Measurements from ENCODE around the gene FETUB.
"Not testable (repeated sequence)": the region's sequence is repeated elsewhere in the genome, so short reads cannot be mapped to it uniquely, and the experiment has no call there.

Gene FETUB

DNA sequence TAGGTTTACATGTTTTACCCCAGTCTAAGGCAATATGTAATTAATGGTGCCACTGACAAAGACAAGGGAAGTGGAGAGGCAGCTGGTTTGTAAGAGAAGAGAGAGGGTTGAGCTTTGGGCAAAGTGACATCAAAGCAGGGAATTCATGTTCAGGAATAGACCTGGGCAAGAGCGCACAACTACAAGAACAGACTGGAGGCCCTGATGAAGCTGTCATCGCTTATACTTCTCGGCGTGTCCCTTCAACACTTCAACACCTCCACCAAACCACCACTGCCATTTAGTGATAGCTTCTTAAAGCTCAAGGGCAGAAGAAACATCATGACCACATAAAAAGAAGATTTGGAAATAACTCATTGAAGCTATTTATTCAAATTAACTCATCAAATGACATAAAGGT is 57.3 kb downstream of the FETUB start:
- Mint-ChIP-seq H3K4me1 (no peaks in the 10 kb centered on the region), H3K4me3 (no peak overlapping the region), H3K27ac (ENCODE audit: low read depth) (no peak overlapping the region), H3K9me3 (no peaks in the 10 kb centered on the region), H3K27me3 (no peaks in the 10 kb centered on the region), H3K36me3 (ENCODE audit: insufficient read depth) (no peaks in the 10 kb centered on the region)
- ATAC-seq (replicated peaks; ENCODE audit: extremely low read depth, poor library complexity, severe bottlenecking) (no peak), DNase-seq (ENCODE audit: low spot score in 2 of 2) (no peak)

DNA sequence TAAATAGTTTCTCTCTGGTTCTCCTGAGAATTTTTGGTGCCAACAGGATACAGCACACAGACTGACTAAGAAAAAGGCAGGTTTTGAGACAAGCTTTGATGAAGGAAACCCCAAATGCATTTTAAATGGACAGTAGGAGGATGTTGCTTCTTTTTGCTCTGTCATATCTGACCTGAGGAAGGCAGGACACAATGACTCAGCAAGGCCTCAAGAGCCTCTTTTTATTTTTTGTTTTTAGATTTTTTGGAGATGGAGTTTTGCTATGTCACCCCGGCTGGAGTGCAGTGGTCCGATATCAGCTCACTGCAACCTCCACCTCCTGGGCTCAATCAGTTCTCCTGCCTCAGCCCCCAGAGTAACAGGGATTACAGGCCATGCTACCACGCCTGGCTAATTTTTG is 60.1 kb downstream of the FETUB start:
- Mint-ChIP-seq H3K36me3 (ENCODE audit: insufficient read depth) (no peaks in the 10 kb centered on the region), H3K4me1 (no peaks in the 10 kb centered on the region), H3K9me3 (no peaks in the 10 kb centered on the region), H3K4me3 (no peak overlapping the region), H3K27me3 (peaks cover 12% of the 10 kb centered on the region), H3K27ac (ENCODE audit: low read depth) (no peak overlapping the region)
- ATAC-seq (replicated peaks; ENCODE audit: extremely low read depth, poor library complexity, severe bottlenecking) = no peak
- no peak for DNase-seq (ENCODE audit: low spot score in 2 of 2)

DNA sequence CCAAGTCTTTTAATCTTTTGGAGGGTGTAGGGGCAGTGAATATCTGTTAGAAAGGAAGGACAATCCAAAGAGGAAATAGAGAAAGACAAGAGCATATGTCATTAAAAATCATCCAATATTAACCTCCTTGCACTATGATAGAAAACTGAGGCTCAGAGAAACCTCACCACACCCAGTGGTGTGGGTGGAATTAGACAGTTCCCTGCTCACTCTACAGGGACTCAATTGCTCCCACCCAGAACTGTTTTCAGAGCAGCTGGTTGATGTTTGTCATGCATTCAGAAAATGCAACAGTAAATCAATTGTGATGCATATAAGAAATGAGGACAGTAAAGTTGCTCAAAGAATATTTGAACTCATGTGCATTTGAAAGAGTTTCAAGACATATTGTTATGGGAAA is 62.3 kb downstream of the FETUB start:
- H3K4me3 Mint-ChIP-seq; DNase-seq (ENCODE audit: low spot score in 2 of 2); H3K36me3 Mint-ChIP-seq (ENCODE audit: insufficient read depth); H3K27ac Mint-ChIP-seq (ENCODE audit: low read depth); H3K9me3 Mint-ChIP-seq; ATAC-seq (replicated peaks; ENCODE audit: extremely low read depth, poor library complexity, severe bottlenecking): not testable (repeated sequence)
- peaks cover 32% of the 10 kb centered on the region for H3K27me3 Mint-ChIP-seq
- H3K4me1 Mint-ChIP-seq = peaks cover 12% of the 10 kb centered on the region

All from central memory CD8-positive, alpha-beta T cell (primary cell).